Hepatocyte (in vitro differentiated cells): ENCODE results near the gene SLC25A45. TPM values are rescaled to one million over a fixed set of nuclear protein-coding genes. Genes with fewer than 3 reads are reported as not detected.

Source experiments
- DNase-seq: peaks from one replicate; pipeline ENCODE4 v3.0.0-alpha.2; 2016; ENCODE audit warnings: low spot score
- H2AFZ ChIP-seq: fragments of 200-600 bp; sonication (generic); 2 replicates; pipeline ENCODE4 v1.6.0; 2016; ENCODE audit warnings: antibody characterized with exemption, mild to moderate bottlenecking
- H3K27ac ChIP-seq: fragments of 200-600 bp; sonication (generic); 2 replicates; pipeline ENCODE4 v1.5.1; 2016; ENCODE audit warnings: mild to moderate bottlenecking
- H3K27me3 ChIP-seq: fragments of 200-600 bp; sonication (generic); 2 replicates; pipeline ENCODE4 v1.6.1; 2016
- H3K36me3 ChIP-seq: fragments of 200-600 bp; sonication (generic); replicated peaks from 2 replicates; pipeline ENCODE4 v1.5.1; 2016; ENCODE audit warnings: low read depth; ENCODE audit not compliant: insufficient read depth
- H3K4me1 ChIP-seq: fragments of 200-600 bp; sonication (generic); 2 replicates; pipeline ENCODE4 v1.5.1; 2016; ENCODE audit warnings: mild to moderate bottlenecking, moderate library complexity; ENCODE audit not compliant: insufficient read depth
- H3K4me2 ChIP-seq: fragments of 200-600 bp; sonication (generic); 2 replicates; pipeline ENCODE4 v1.6.0; 2016
- H3K4me3 ChIP-seq: fragments of 200-600 bp; sonication (generic); 2 replicates; pipeline ENCODE4 v1.5.1; 2016; ENCODE audit warnings: mild to moderate bottlenecking
- H3K79me2 ChIP-seq: fragments of 200-600 bp; sonication (generic); 2 replicates; pipeline ENCODE4 v1.6.0; 2017; ENCODE audit warnings: mild to moderate bottlenecking
- H3K9me2 ChIP-seq: fragments of 200-600 bp; sonication (generic); replicated peaks from 2 replicates; pipeline ENCODE4 v1.6.0; 2017; ENCODE audit warnings: mild to moderate bottlenecking; ENCODE audit not compliant: insufficient read depth
- H3K9me3 ChIP-seq: fragments of 200-600 bp; sonication (generic); 2 replicates; pipeline ENCODE4 v1.5.1; 2016; ENCODE audit warnings: low read depth, mild to moderate bottlenecking
- H4K20me1 ChIP-seq: fragments of 200-600 bp; sonication (generic); 2 replicates; pipeline ENCODE4 v1.6.0; 2016; ENCODE audit warnings: mild to moderate bottlenecking; ENCODE audit not compliant: insufficient read depth, poor library complexity, severe bottlenecking
- CTCF ChIP-seq: fragments of 200-600 bp; sonication (generic); IDR thresholded peaks from 2 replicates; pipeline ENCODE4 v1.5.1; 2016; ENCODE audit warnings: antibody characterized with exemption, mild to moderate bottlenecking; ENCODE audit not compliant: poor library complexity
- EZH2 ChIP-seq: fragments of 200-600 bp; sonication (generic); IDR thresholded peaks from 2 replicates; pipeline ENCODE4 v1.6.1; 2016; ENCODE audit warnings: antibody characterized with exemption, mild to moderate bottlenecking, borderline replicate concordance
- EZH2phosphoT487 ChIP-seq: fragments of 200-600 bp; sonication (generic); IDR thresholded peaks from one replicate; pipeline ENCODE4 v1.6.1; 2018; ENCODE audit warnings: antibody characterized with exemption, mild to moderate bottlenecking, low read depth, moderate library complexity; ENCODE audit not compliant: unreplicated experiment, severe bottlenecking
- WGBS: methylation state at CpG from one replicate; pipeline ENCODE4 v1.1.6; 2016; ENCODE audit warnings: low lambda C conversion rate; ENCODE audit errors: missing lambda C conversion rate; 5-methylcytosine and 5-hydroxymethylcytosine counted together
- polyA plus RNA-seq: library from polyadenylated mRNA; unstranded; fragments of >200 nt; fragmentation: Nextera tagmentation; extraction: Ambion mirVana; gene quantifications from 2 replicates; pipeline ENCODE4 v1.2.1, GENCODE V29; 2016
- total RNA-seq: library from RNA; depleted of rRNA; stranded (reverse); fragments of >200 nt; gene quantifications from 2 replicates; pipeline ENCODE4 v1.2.3, GENCODE V29; 2014

SLC25A45 gene
- total and polyA plus RNA-seq, 2 experiments from 2014 or later, result 8.8 to 13.9 TPM

- Histone ChIP-seq H3K27ac (no peak overlapping the region), H3K4me2 (no peak overlapping the region), H3K79me2 (peaks cover 9% of the 10 kb centered on the region), H3K4me3 (no peak overlapping the region), H3K27me3 (no peaks in the 10 kb centered on the region), H3K4me1 (peaks cover 4% of the 10 kb centered on the region), H3K36me3 (no peaks in the 10 kb centered on the region), H4K20me1 (no peaks in the 10 kb centered on the region), H2AFZ (no peak overlapping the region), H3K9me2 (no peaks in the 10 kb centered on the region), H3K9me3 (no peaks in the 10 kb centered on the region)
- 92% methylated on average over 29 of the region's 29 CpGs for WGBS
- TF ChIP-seq CTCF, result no peak
- TF ChIP-seq EZH2phosphoT487, result no peak
- TF ChIP-seq EZH2, result no peak
- no peak for DNase-seq
Measured at GRCh38 chr11:65410936-65411680, 28.7 kb upstream of the SLC25A45 start.

GRCh38 chr11:65404638-65405339, 22.3 kb upstream of the SLC25A45 start:
- Histone ChIP-seq H3K4me2 (no peak overlapping the region), H3K9me2 (no peaks in the 10 kb centered on the region), H3K36me3 (no peaks in the 10 kb centered on the region), H2AFZ (no peak overlapping the region), H3K4me3 (no peak overlapping the region), H3K27ac (no peak overlapping the region), H3K79me2 (no peaks in the 10 kb centered on the region), H4K20me1 (no peaks in the 10 kb centered on the region), H3K27me3 (no peaks in the 10 kb centered on the region), H3K4me1 (peaks cover 6% of the 10 kb centered on the region), H3K9me3 (no peaks in the 10 kb centered on the region)
- WGBS, result 95% methylated on average over 24 of the region's 24 CpGs
- DNase-seq, result no peak
- TF ChIP-seq CTCF, result no peak
- no peak for TF ChIP-seq EZH2
- no peak for TF ChIP-seq EZH2phosphoT487

GRCh38 chr11:65404210-65404609, 21.8 kb upstream of the SLC25A45 start:
- WGBS, result 96% methylated on average over 9 of the region's 13 CpGs
- TF ChIP-seq EZH2 (no peak), CTCF (no peak), EZH2phosphoT487 (no peak)
- Histone ChIP-seq H3K27ac (no peak overlapping the region), H3K4me3 (no peak overlapping the region), H3K27me3 (no peaks in the 10 kb centered on the region), H2AFZ (no peak overlapping the region), H3K9me3 (no peaks in the 10 kb centered on the region), H4K20me1 (no peaks in the 10 kb centered on the region), H3K4me2 (no peak overlapping the region), H3K36me3 (no peaks in the 10 kb centered on the region), H3K4me1 (peaks cover 6% of the 10 kb centered on the region), H3K79me2 (no peaks in the 10 kb centered on the region), H3K9me2 (no peaks in the 10 kb centered on the region)
- no peak for DNase-seq
